ENCODE data around the gene SPTB.

GRCh38 chr14:64720131-64720576 is 159.6 kb downstream of the SPTB start:
- TF ChIP-seq CTCF (IDR thresholded peaks at IDR 0.05) = no peak
- TF ChIP-seq REST (IDR thresholded peaks at IDR 0.05; ENCODE audit: insufficient read depth in 1 of 2, low read depth in 2 of 2, low read length in 1 of 2) = no peak
- TF ChIP-seq POLR2AphosphoS5 (IDR thresholded peaks at IDR 0.05; ENCODE audit: low read depth, low read length) = no peak
- no peak for TF ChIP-seq SIN3A (IDR thresholded peaks at IDR 0.05; ENCODE audit: borderline replicate concordance, insufficient read depth, low read depth, low read length)
- TF ChIP-seq TCF7L2 (IDR thresholded peaks at IDR 0.05; ENCODE audit: low read depth, low read length) = no peak
